Iris pigment epithelial cell (primary cell): ENCODE results near the gene C2CD4A.

Source experiments
- DNase-seq: peaks from one replicate; pipeline ENCODE4 v3.0.0-alpha.2; 2011; ENCODE audit warnings: low read depth

Gene C2CD4A

DNA sequence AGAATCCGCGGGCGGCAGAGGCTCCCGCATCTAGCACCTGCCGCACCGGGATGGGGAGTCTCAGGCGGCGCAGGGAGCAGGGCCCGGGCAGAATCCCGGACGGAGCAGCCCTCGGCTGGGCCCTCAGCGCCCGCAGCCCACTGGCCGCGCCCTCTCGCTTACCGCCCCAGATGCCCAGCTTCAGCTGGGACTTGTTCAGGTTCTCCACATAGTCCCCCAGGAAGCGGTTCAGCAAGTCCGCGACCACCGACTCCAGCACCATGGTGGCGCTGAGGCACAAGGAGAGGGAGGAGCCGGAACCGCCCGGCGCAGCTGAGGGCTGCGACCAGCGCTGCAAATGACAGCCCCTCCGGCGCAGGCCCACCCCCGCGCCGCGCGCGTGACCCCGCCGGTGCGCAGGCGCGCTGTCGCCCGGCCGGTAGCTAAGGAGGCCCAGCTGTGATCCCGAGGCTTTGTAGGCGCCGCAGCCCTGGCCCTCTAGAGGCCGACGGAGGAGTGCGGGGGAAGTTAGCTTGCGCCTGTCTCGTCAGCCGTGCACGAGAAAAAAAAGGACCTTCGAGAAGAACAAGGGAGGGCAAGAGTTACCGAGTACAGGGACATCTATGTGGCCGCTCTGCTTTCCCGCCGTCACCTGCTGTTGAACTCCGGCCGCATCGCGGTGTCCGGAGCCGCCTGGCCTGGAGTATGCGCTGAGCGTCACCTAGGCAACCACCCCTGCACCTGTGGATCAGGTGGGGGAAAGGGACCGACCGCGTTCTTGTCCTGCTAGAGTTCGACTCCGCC, 6.5 kb upstream of the C2CD4A start, which contains the start of gene VPS13C:
Gene VPS13C, minus strand, starts transcription at position 335 of the 783 bp plus-strand sequence. Its CDS starts 73 bp downstream, at position 262.
- peak; percentile 92 for DNase-seq

DNA sequence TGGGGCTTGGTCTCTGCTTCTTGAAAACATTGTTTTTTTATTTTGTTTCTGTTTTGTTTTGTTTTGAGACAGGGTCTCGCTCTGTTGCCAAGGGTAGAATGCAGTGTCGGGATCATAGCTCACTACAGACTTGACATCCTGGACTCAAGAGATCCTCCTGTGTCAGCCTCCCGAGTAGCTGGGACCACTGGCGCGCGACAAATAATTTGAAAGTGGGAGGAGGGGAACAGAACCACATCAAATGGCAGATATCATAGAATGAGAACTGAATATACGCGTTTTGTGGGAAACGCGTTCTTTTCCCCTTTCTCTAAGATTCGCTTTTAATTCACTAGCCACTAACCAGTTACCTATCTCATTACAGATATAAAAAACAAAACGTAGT, 5.9 kb upstream of the C2CD4A start:
- no peak for DNase-seq

DNA sequence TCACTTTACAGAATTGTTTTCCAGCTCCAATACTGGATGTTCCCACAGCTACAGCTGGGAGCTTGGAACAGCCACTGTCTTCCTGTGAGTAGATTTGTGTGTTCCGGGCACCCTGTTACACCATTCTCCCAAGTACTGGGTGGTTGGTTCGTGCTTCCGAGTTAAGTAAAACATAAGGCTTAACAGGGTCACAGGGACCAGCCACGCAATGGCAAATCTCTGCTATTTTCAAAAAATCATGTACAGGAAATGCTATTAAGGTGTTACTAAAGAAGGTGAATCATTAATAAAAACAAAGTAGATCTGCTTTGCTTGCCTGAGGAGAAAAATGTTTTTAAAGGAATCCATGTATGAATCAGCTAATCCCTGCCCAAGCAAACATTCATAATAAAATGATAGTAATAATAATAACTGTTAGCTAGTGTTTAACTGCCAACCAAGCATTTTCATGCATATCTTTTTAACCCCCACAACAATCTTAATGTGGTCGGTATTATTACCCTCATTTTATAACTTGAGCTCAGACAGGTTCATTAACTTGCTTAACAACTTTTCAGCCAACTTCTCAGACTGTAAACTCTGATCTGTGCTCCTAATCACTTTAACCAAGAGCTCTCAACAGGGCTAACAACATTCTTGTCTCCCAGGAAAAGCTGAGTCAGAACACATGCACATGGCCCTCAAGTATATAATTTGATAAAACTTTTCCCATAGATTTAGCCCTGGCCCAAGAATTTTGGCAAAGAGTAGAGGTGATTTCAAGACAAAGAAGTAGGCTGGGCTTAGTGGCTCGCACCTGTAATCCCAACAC, 2.7 kb upstream of the C2CD4A start:
- DNase-seq: peak; percentile 81

DNA sequence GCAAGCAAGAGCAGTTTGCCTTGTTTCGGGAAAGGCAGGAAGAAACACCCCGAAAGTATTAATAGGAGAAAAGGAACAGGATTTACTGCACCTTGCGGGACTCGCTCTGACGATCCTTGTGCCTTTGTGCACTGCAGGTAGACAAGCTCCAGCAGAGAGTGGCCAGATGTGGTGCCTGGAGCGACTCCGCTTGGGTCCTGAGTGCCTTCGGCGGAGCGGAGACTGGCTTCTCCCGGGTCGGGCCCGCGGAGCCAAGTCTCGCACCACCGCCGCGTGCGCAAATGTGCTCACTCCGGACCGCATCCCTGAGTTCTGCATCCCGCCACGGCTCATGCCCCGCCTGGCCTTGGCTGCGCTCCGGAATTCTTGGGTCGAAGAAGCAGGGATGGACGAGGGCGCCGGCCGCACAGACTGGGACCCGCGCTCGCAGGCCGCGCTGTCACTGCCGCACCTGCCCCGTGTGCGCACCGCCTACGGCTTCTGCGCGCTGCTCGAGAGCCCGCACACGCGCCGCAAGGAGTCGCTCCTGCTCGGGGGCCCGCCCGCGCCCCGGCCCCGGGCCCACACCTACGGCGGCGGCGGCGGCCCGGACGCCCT, 769 bp downstream of the C2CD4A start:
- no peak for DNase-seq

DNA sequence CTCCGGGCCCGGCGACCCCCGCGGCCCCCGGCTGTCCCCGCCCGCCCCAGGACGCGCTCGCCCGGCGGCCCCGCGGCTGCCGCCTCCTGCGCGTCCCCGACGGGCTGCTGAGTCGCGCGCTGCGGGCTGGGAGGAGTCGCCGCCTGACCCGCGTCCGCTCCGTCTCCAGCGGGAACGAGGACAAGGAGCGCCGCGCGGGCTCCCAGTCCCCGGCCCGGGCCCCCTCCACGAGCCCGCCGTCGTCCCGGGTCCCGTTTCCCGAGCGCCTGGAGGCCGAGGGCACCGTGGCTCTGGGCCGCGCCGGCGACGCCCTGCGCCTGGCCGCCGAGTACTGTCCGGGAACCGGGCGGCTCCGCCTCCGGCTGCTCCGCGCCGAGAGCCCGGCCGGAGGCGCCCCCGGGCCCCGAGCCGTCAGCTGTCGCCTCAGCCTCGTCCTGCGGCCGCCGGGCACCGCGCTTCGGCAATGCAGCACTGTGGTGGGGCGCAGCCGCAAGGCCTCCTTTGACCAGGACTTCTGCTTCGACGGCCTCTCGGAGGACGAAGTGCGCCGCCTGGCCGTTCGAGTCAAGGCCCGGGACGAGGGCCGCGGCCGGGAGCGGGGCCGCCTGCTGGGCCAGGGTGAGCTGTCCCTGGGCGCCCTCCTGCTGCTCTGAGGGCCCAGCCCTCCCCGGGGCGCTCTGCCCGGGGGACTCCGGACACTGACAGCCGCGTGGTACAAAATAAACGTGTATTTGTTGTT, 1.5 kb downstream of the C2CD4A start:
- DNase-seq: peak; percentile 41

DNA sequence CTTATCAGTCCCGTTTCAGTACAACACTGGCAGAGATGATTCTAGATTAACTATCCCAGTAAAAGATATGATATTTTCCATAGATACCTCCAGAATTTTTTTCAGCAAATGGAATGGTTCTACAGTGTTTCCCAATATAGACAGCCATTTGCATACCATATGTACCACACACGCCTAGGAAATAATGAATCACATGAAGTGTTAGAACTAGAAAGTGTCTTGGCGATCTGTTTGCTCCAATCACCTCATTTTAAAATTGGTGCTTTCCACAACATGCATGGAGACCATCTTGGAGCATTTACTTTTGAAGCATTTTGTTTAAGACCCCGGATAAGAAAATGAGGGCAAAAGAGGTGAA, 2.0 kb downstream of the C2CD4A start:
- DNase-seq: peak; percentile 40

DNA sequence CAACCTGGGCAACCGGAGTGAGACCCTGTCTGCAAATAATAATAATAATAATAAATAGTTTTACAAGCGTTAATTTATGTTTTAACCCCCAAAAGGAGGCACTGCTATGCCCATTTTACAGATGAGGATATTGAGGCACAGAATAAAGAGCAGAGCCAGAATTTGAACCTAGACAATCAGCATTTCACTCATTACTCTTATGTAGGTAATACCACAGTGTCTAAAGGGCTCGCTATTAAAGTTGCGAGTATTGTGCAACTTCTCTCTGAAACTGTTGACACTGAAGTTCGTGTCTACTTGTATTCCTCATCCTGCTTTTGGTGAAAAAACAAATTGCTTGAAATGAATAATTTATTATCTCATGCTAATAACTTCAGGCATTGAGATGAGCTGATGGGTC, 2.8 kb downstream of the C2CD4A start:
- no peak for DNase-seq

DNA sequence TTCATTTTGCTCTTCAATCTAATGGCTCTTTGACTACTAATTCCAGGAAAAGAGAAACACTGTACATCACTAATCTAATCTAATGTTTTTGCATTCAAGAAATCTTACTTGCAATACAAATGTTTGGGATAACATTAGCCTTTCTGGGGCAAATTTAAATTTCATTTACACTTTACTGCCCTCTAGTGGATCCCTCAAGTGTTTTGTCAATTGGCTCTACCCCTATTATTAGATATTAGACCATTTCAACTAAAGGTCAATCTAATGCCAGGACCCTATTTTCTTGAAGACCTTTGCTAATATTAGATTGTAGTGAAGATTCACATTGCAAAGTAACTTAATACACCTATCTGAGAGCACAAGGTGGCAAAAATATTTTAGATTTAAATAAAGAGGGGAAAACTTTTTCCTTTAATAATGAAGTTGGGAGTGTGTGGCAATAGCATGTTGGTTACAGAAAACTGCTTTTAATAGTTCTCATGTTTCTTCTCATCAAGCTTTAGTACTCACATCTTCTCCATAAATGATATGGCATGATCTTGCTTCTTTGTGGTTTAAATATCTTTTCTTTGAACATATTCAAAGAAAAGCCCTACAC, 5.0 kb downstream of the C2CD4A start:
- DNase-seq: peak; percentile 56

DNA sequence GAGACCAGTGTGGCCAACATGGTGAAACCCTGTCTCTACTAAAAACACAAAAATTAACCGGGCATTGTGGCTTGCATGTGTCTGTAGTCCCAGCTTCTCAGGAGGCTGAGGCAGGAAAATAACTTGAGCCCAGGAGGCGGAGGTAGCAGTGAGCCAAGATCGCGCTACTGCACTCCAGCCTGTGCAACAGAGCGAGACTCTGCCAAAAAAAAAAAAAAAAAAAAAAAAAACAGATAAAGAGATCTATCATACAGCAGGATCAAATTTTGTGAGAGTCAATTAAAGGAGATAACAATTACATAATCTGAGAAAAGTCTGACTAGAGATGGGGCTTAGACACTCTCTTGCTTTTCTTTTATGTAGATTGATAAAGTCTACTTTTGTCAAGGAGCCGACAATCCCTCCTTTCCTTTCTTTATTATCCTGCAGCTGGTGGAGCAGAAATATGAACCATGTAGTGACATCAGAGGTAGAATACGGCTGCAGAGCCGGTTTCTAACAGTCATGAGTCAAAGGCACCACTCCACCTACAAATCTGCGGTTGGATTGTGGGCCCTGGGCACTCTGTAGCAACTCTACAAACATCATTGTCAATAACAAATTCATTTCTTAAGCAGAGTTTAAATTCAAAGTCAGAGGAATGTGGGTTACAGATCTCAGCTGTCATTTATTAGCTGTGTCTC, 9.0 kb downstream of the C2CD4A start:
- DNase-seq: peak; percentile 77

DNA sequence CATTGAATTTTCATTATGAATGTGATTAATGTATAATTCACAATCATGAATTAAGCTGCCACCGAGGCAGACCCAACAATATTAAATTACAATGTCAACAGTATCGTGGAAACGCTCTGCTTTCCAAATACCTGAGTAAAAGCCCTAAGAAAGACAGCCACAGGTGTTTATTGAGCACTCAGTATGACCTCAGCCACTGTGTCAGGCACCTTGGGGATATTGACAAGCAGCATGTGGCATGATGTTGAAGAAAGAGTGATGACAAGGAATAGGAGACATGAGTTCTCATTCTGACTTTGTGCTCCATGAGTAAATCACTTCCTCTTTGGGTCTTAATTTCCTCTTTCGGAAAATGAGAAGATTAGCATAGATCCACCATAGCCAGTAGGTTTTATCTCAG, 12.8 kb downstream of the C2CD4A start:
- DNase-seq: no peak

DNA sequence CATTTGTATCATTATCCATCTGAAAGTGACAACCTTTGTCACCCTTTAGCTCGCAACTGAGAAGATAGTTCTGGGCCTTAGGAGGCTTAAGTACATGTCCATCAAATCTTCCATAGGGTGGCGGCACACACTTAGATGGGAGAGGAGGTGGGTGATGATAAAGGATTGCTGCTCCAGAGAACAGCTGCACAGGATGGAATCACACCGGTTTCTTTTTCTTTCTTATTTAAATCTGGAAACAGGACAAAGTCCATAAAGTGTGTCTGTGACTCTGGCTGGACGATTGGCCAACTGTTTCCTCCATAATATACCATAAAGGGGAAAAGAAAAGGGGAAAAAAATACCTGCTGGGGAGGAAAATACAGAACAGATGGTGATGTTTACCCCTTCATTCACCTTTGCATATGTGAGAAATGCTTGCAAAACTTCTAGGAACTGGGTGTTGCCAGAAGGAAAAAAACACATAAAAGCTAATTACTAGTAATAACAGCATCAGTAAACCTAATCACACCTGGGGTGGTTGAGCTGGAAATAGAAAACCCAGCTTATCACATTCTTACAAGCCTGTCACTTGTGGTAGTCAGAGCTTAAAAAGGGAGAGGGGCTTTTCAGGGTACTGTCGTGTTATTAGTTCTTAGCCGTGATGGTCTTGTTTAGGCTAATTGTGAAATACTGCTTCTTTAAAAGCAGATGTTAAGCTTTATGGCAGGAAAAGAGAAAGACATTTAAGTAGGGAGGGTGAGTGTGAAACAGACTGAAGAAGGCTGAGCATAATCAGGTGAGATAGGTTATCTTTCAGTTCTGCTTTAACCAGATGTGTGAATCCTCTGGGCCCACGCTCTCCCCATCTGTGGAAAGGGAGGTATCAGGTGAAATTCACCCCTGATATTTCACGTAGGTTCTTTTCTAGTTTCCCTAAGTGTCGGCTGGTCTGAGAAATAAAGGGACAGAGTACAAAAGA, 16.7 kb downstream of the C2CD4A start:
- DNase-seq: no peak

DNA sequence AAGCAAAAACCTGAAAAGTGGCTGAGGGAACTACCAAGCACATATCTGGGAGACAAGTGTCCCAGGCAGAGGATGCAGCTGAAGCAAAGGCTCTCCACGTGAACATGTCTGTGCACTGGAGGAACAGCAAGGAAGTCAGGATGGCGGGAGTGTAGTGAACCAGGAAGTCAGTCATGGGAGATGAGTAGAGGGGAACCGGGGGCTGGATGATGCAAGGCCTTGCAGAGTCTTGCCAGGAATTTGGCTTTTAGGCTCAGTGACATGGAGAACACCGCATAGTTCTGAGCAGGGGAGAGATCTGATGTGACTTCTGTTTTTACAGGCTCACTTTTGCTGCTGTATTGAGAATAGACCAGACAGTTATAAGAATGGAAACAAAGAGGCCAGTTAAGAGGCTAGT, 19.0 kb downstream of the C2CD4A start:
- DNase-seq: no peak

DNA sequence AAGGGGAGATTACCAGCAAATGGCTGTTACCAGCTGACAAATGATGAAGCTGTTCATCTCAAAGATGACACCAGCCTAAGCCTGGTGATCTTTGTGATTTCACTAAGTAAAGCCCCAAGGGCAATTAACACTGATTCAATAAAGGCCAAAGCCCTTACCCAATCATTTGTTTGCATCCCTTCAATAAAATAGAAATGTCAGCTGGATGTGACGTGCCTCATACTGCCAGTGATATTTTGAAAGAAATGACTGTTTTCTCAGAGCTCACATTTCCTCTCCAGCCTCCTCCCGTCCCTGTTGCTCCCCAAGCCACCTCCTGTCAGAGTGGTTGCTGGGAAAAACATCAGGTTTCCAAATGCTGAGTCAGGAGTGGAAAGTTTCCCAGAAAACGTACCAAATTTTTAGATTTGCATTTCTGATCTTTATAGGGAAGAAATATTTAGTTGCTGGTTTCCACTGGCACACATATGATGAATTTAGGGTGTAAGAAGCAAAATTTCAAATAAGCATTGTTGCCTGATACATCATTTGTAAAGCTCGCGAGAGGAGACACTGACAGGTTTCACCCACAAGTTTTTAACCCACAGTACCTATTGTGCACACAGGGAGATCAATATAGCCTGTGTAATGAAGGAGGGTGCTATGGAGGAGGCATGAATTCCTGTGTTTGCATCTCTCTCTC, 21.0 kb downstream of the C2CD4A start:
- peak; percentile 21 for DNase-seq

DNA sequence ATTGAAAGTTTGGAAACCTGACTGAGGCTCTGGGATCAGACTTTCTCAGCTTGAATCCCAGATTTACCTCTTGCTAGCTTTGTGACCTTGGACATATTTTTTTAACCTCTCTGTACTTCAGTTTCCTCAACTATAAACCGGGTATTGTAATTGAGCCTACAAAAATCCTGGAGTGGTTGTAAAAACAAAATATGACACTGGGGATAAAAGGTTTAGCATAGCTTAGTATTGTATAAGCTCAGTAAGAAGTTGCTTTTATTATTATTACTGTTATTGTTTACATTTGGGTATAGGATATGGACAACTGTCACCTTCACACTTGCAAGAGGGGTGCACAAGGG, 21.5 kb downstream of the C2CD4A start:
- DNase-seq: no peak

DNA sequence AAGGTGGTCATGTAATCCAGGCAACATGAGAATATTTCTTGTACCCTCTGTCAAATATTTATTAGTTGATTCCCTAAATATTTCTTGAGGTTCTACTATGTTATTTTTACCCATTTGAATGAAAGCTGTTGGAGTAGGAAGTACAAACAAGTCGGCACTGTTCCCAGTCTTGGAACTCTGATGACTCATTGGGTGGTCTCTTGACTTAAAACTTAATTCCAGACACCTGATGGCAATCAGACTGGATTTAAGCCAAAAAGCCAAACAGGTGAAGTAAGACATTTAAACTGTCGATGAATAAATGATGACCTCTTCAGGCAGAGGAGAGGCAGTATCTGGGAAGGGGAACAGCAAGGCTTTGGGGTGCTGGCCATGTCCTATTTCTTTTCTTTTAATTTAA, 22.8 kb downstream of the C2CD4A start:
- no peak for DNase-seq

DNA sequence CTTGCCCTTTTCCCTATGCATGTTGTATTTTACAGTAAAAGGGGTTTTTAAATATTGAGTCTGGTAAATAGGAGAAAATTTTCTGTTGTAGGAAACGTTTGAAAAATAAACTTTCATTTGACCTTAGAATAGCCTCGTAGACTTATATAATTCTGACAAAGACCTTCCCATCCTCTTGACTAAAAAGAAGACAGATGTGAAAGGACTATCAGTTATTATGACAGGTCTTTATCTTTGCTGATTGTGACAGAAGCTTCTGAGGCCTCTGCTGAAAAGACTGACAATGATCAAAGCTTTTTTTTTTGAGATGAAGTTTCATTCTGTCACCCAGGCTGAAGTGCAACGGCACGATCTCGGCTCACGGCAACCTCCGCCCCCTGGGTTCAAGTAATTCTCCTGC, 24.2 kb downstream of the C2CD4A start:
- DNase-seq: no peak

DNA sequence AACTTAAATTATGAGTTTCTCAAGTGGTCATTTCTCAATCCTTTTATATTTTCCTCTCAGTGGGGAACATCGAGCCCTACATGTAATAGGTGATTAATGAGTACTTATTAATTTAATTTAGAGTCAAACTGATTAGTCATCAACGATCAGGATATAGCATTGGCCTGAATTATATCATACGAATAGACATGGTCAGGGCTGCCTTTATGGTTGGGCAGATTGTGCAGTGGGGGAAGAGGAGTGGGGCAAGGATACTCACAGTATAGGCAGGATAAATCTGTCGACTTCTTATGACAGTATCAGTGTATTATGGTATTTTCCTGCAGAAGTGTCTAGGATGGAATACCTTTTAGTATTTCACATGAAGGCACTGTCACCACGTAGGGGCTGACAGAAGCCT, 27.0 kb downstream of the C2CD4A start:
- no peak for DNase-seq

DNA sequence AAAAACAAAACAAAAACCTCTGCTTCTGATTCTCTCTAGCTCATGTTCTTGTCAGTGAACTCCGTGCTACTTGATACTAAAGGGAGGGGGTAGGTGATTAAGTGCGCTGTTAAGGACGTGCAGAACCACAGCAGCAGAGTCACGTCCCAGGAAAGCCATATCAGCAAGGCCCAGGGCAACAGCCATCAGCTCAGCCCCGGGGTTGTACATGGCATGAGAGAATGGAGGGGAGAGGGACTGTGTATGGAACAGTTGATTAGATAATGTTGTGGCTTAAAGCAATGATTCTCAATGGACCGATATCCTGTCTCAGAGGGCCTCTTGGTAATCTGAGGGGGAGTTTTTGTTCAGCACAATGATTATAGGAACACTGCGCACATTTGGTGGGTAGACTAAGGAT, 27.6 kb downstream of the C2CD4A start:
- no peak for DNase-seq

DNA sequence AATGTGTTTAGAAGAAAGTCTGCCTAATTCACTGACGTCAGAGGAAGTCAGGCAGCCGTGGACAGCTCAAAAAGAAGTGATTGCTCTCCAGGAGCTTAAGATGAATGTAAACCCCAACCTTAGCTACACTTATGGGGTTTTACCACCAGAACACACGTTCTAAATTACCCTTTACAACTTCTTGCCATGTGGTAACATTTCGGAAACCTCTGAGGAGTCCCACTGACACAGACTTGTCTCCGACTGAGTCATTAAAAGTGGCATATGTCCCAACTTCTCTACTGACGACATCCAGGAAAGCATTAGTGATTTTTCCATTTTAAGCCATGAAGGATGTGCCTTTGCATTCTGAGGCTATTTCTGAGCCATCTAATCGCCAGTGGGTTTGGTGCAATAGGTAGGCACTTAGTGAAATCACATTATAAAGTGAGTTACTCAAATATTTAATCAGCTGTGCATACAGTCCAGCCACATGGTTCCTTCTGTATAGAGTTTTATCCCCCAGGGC, 32.4 kb downstream of the C2CD4A start:
- peak; percentile 39 for DNase-seq

DNA sequence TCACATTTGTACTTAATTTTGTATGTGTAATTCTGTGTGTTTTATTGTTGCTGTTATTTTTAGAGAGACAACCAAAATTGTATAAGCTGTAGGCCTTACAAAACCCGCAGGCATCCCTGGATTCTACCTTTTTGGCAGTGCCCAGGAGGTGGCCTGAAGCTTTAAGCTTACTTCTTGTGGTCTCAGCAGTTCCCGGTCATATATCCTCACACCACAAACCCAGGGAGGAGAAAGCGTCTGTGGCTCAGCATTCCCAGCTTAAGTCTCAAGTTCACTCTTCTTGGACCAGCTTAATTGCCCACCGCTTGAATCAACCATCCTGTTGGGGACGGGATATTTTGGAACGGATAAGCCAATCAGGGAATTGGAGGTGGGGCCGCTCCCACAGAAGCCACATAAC, 36.7 kb downstream of the C2CD4A start:
- no peak for DNase-seq
